Liver (tissue), 9 donors: ENCODE data around the gene APP. TPM values are rescaled to one million over a fixed set of nuclear protein-coding genes. Genes with fewer than 3 reads are reported as not detected.

Experiments used
- DNase-seq: peaks from one replicate; pipeline ENCODE4 v3.0.0-alpha.2; 2017; ENCODE audit warnings: low spot score
- H3K27ac ChIP-seq, 2 donors: one replicate each; pipeline ENCODE4 v1.7.0; 2013; ENCODE audit warnings: inconsistent platforms in 2 of 2, low read length in 2 of 2, control low read depth in 1 of 2, low read depth in 1 of 2, mild to moderate bottlenecking in 1 of 2
- H3K27me3 ChIP-seq, 4 donors: one replicate each; pipeline versions ENCODE4 v1.6.1 to v1.7.0; 2013; ENCODE audit warnings: low read length in 3 of 4, inconsistent platforms in 1 of 4, mild to moderate bottlenecking in 1 of 4, moderate library complexity in 1 of 4; ENCODE audit not compliant: control insufficient read depth in 4 of 4, insufficient read depth in 4 of 4
- H3K36me3 ChIP-seq, 4 donors: one replicate each; pipeline versions ENCODE4 v1.6.1 to v1.7.0; 2013; ENCODE audit warnings: low read length in 3 of 4, mild to moderate bottlenecking in 3 of 4, low read depth in 1 of 4, moderate library complexity in 1 of 4; ENCODE audit not compliant: control insufficient read depth in 4 of 4, insufficient read depth in 3 of 4
- H3K4me1 ChIP-seq, 4 donors: one replicate each; pipeline versions ENCODE4 v1.6.1 to v1.7.0; 2013; ENCODE audit warnings: low read length in 3 of 4, mild to moderate bottlenecking in 3 of 4, moderate library complexity in 1 of 4; ENCODE audit not compliant: control insufficient read depth in 4 of 4, insufficient read depth in 4 of 4
- H3K4me3 ChIP-seq, 3 donors: one replicate each; pipeline versions ENCODE4 v1.6.1 to v1.7.0; 2013; ENCODE audit warnings: low read length in 3 of 3, control low read depth in 1 of 3, low read depth in 1 of 3, mild to moderate bottlenecking in 1 of 3
- H3K9ac ChIP-seq, 2 donors: one replicate each; pipeline ENCODE4 v1.7.0; 2013; ENCODE audit warnings: low read length in 2 of 2, mild to moderate bottlenecking in 2 of 2, moderate library complexity in 2 of 2, control low read depth in 1 of 2, low read depth in 1 of 2
- H3K9me3 ChIP-seq, 4 donors: one replicate each; pipeline versions ENCODE4 v1.6.1 to v1.7.0; 2013; ENCODE audit warnings: low read length in 3 of 4; ENCODE audit not compliant: control insufficient read depth in 4 of 4
- ATF3 ChIP-seq: IDR thresholded peaks from 2 replicates; pipeline ENCODE4 v1.6.1; 2016; ENCODE audit warnings: antibody characterized with exemption
- CTCF ChIP-seq: fragments of 150-350 bp; IDR thresholded peaks from 2 replicates; pipeline ENCODE4 v1.5.1; 2017; ENCODE audit warnings: improper control_type of control experiment, low read depth, low read length; ENCODE audit not compliant: missing input control
- FOXA1 ChIP-seq: IDR thresholded peaks from 2 replicates; pipeline ENCODE4 v1.6.1; 2016; ENCODE audit warnings: antibody characterized with exemption
- FOXA2 ChIP-seq: IDR thresholded peaks from 2 replicates; pipeline ENCODE4 v1.6.1; 2016; ENCODE audit warnings: antibody characterized with exemption
- GABPA ChIP-seq, 2 donors: IDR thresholded peaks in 1 of 2; conservative IDR thresholded peaks in 1 of 2; 2 replicates each; pipeline ENCODE4 v1.6.1; 2016; ENCODE audit warnings: antibody characterized with exemption in 2 of 2, mild to moderate bottlenecking in 1 of 2, moderate library complexity in 1 of 2
- HNF4A ChIP-seq, 2 donors: conservative IDR thresholded peaks; 2 replicates each; pipeline ENCODE4 v1.6.1; 2016; ENCODE audit warnings: antibody characterized with exemption in 2 of 2, mild to moderate bottlenecking in 2 of 2
- HNF4G ChIP-seq: IDR thresholded peaks from 2 replicates; pipeline ENCODE4 v1.6.1; 2016; ENCODE audit warnings: antibody characterized with exemption
- JUND ChIP-seq, 2 donors: IDR thresholded peaks; 2 replicates each; pipeline ENCODE4 v1.6.1; 2016; ENCODE audit warnings: antibody characterized with exemption in 2 of 2
- MAX ChIP-seq: IDR thresholded peaks from 2 replicates; pipeline ENCODE4 v1.6.1; 2016; ENCODE audit warnings: antibody characterized with exemption
- NR2F2 ChIP-seq: IDR thresholded peaks from 2 replicates; pipeline ENCODE4 v1.6.1; 2016; ENCODE audit warnings: antibody characterized with exemption
- RAD21 ChIP-seq, 2 donors: IDR thresholded peaks; 2 replicates each; pipeline ENCODE4 v1.6.1; 2016; ENCODE audit warnings: antibody characterized with exemption in 2 of 2, mild to moderate bottlenecking in 2 of 2
- REST ChIP-seq: IDR thresholded peaks from 2 replicates; pipeline ENCODE4 v1.6.1; 2016; ENCODE audit warnings: antibody characterized with exemption, mild to moderate bottlenecking
- RXRA ChIP-seq, 2 donors: IDR thresholded peaks; 2 replicates each; pipeline ENCODE4 v1.6.1; 2017 to 2018; ENCODE audit warnings: antibody characterized with exemption in 2 of 2, mild to moderate bottlenecking in 1 of 2
- SP1 ChIP-seq: IDR thresholded peaks from 2 replicates; pipeline ENCODE4 v1.6.1; 2018; ENCODE audit warnings: antibody characterized with exemption, mild to moderate bottlenecking
- TAF1 ChIP-seq: conservative IDR thresholded peaks from 2 replicates; pipeline ENCODE4 v1.6.1; 2016; ENCODE audit warnings: antibody characterized with exemption, mild to moderate bottlenecking
- YY1 ChIP-seq: IDR thresholded peaks from 2 replicates; pipeline ENCODE4 v1.6.1; 2016; ENCODE audit warnings: antibody characterized with exemption, mild to moderate bottlenecking
- ZBTB33 ChIP-seq: IDR thresholded peaks from 2 replicates; pipeline ENCODE4 v1.6.1; 2016; ENCODE audit warnings: antibody characterized with exemption
- WGBS: extraction: QIAGEN DNeasy Blood & Tissue Kit; methylation state at CpG from one replicate; pipeline ENCODE4 v1.1.7; 2013; 5-methylcytosine and 5-hydroxymethylcytosine counted together
- polyA plus RNA-seq, 2 donors: library from polyadenylated mRNA; stranded (reverse) in 1 of 2; unstranded in 1 of 2; fragments of 200-250 nt in 1 of 2; fragments of >200 nt in 1 of 2; fragmentation: Nextera tagmentation in 1 of 2; extraction: Ambion mirVana in 1 of 2; gene quantifications; one replicate each; pipeline versions ENCODE4 v1.2.1 to v1.2.3, GENCODE V29; 2013 to 2015
- total RNA-seq, 2 donors: library from RNA; depleted of rRNA; stranded (reverse); fragments of >200 nt; gene quantifications; one replicate each; pipeline ENCODE4 v1.2.3, GENCODE V29; 2014
- donor health status: healthy.
- donor health status: healthy.
- donor health status: healthy.
- donor health status: healthy.
- donor health status: healthy.

The APP gene
- total and polyA plus RNA-seq, 4 donors, result 24.9 to 201 (median 111) TPM

- Histone ChIP-seq H3K27ac (no peak overlapping the region), H3K27me3 (no peaks in the 10 kb centered on the region), H3K9ac (no peak overlapping the region), H3K9me3 (no peaks in the 10 kb centered on the region), H3K4me1 (no peaks in the 10 kb centered on the region), H3K36me3 (no peaks in the 10 kb centered on the region), H3K4me3 (no peak overlapping the region)
- no peak for TF ChIP-seq GABPA (IDR thresholded peaks at IDR 0.05 in 1 of 2, conservative IDR thresholded peaks at IDR 0.05 in 1 of 2)
- no peak for TF ChIP-seq REST
- no peak for TF ChIP-seq JUND (IDR thresholded peaks at IDR 0.05)
- no peak for TF ChIP-seq CTCF
- no peak for TF ChIP-seq FOXA2
- no peak for TF ChIP-seq MAX
- no peak for TF ChIP-seq ATF3
- TF ChIP-seq RXRA (IDR thresholded peaks at IDR 0.05), result no peak
- no peak for TF ChIP-seq HNF4A (conservative IDR thresholded peaks at IDR 0.05)
- no peak for TF ChIP-seq SP1
- no peak for TF ChIP-seq RAD21 (IDR thresholded peaks at IDR 0.05)
- 91% methylated on average over 4 of the region's 4 CpGs for WGBS
- DNase-seq, result no peak
Measured at GRCh38 chr21:26195708-26196107, 25.1 kb upstream of the APP start.

GRCh38 chr21:26194811-26195251 is 24.3 kb upstream of the APP start:
- H3K36me3 ChIP-seq, result no peaks in the 10 kb centered on the region
- no peak overlapping the region for H3K9ac ChIP-seq
- 62% methylated on average over 6 of the region's 6 CpGs for WGBS
- H3K27me3 ChIP-seq, result no peaks in the 10 kb centered on the region
- no peaks in the 10 kb centered on the region for H3K9me3 ChIP-seq
- no peak for DNase-seq
- no peaks in the 10 kb centered on the region for H3K4me1 ChIP-seq
- H3K27ac ChIP-seq, result no peak overlapping the region
- H3K4me3 ChIP-seq, result no peak overlapping the region
- TF ChIP-seq FOXA1 (no peak), JUND (IDR thresholded peaks at IDR 0.05) (no peak), RAD21 (IDR thresholded peaks at IDR 0.05) (no peak), CTCF (no peak), ATF3 (no peak), FOXA2 (no peak), YY1 (no peak), MAX (no peak), TAF1 (no peak), NR2F2 (no peak), RXRA (IDR thresholded peaks at IDR 0.05) (no peak), SP1 (no peak), HNF4A (conservative IDR thresholded peaks at IDR 0.05) (no peak), ZBTB33 (no peak), REST (no peak), HNF4G (no peak)
